Endothelial cell of umbilical vein (primary cell): ENCODE data around the gene ATP5PD. TPM values are rescaled to one million over a fixed set of nuclear protein-coding genes. Genes with fewer than 3 reads are reported as not detected.

Experiments used
- BruUV-seq: library from RNA; stranded (reverse); fragments of 400-500 nt; replicated peaks from 2 replicates; lab custom pipeline; 2021; lab: Mats Ljungman, UMichigan
- CTCF ChIA-PET: fragments of 300-600, 350-600 bp; sonication (Branson Sonifier 250); formaldehyde crosslinking; loops from one replicate; lab custom pipeline; 2021; ENCODE audit warnings: antibody characterized with exemption, inconsistent platforms; lab: Charles Lee
- POLR2A ChIA-PET: fragments of 300-600, 350-600 bp; sonication (Branson Sonifier 250); formaldehyde crosslinking; loops from one replicate; lab custom pipeline; 2021; ENCODE audit warnings: antibody characterized with exemption, inconsistent platforms; lab: Charles Lee
- DNase-seq: peaks from one replicate; pipeline ENCODE4 v3.0.0-alpha.2; 2011; ENCODE audit warnings: low read depth, low spot score
- FAIRE-seq: peaks from 2 replicates; lab custom pipeline; 2011; peaks lifted over from hg19 to GRCh38; lab: Jason Lieb, UNC
- H2AFZ ChIP-seq: 2 replicates; pipeline ENCODE4 v1.6.0; 2012; ENCODE audit warnings: low read depth, low read length, control low read depth, inconsistent platforms
- H3K27ac ChIP-seq: 2 replicates; pipeline ENCODE4 v1.5.1; 2011; ENCODE audit warnings: low read depth, mild to moderate bottlenecking, control low read depth, low read length, moderate library complexity; ENCODE audit not compliant: insufficient read depth
- H3K27me3 ChIP-seq, 2 experiments: 2 replicates each; pipeline versions ENCODE4 v1.6.0 to v1.6.1; 2011; ENCODE audit warnings: low read length in 2 of 2, mixed read lengths in 1 of 2; ENCODE audit not compliant: control insufficient read depth in 2 of 2, insufficient read depth in 2 of 2
- H3K36me3 ChIP-seq, 2 experiments: 2 replicates in 1 of 2; 3 replicates in 1 of 2; pipeline ENCODE4 v1.5.1; 2011; ENCODE audit warnings: low read length in 2 of 2, mild to moderate bottlenecking in 1 of 2, moderate library complexity in 1 of 2; ENCODE audit not compliant: control insufficient read depth in 2 of 2, insufficient read depth in 2 of 2; ENCODE audit errors: extremely low read depth in 1 of 2
- H3K4me1 ChIP-seq: 3 replicates; pipeline ENCODE4 v1.5.1; 2011; ENCODE audit warnings: mild to moderate bottlenecking, low read length; ENCODE audit not compliant: control insufficient read depth, insufficient read depth; ENCODE audit errors: extremely low read depth
- H3K4me2 ChIP-seq: 2 replicates; pipeline ENCODE4 v1.6.1; 2011; ENCODE audit warnings: low read length, control low read depth, mixed read lengths; ENCODE audit not compliant: insufficient read depth
- H3K4me3 ChIP-seq, 3 experiments: fragments of 200-600 bp in 1 of 3; sonication (generic), shearing (Covaris generic) in 1 of 3; replicated peaks in 1 of 3; 2 replicates each; pipeline ENCODE4 v1.5.1; 2011 to 2016; ENCODE audit warnings: control low read depth in 3 of 3, low read length in 3 of 3, mild to moderate bottlenecking in 2 of 3, inconsistent platforms in 1 of 3, low read depth in 1 of 3, moderate library complexity in 1 of 3; ENCODE audit not compliant: insufficient read depth in 1 of 3
- H3K79me2 ChIP-seq: 2 replicates; pipeline ENCODE4 v1.6.0; 2012; ENCODE audit warnings: low read length, inconsistent platforms; ENCODE audit not compliant: control insufficient read depth, insufficient read depth
- H3K9ac ChIP-seq: replicated peaks from 2 replicates; pipeline ENCODE3; 2011; ENCODE audit warnings: low read length, control low read depth; ENCODE audit not compliant: insufficient read depth; ENCODE audit errors: extremely low read depth
- H3K9me1 ChIP-seq: replicated peaks from 3 replicates; pipeline ENCODE4 v1.6.0; 2011; ENCODE audit warnings: mild to moderate bottlenecking, low read length; ENCODE audit not compliant: control insufficient read depth, insufficient read depth; ENCODE audit errors: extremely low read depth
- H3K9me3 ChIP-seq: replicated peaks from 2 replicates; pipeline ENCODE4 v1.5.1; 2012; ENCODE audit warnings: low read length, inconsistent platforms; ENCODE audit not compliant: control insufficient read depth, insufficient read depth
- H4K20me1 ChIP-seq: replicated peaks from 2 replicates; pipeline ENCODE3; 2011; ENCODE audit warnings: mild to moderate bottlenecking, low read length; ENCODE audit not compliant: control insufficient read depth, insufficient read depth; ENCODE audit errors: extremely low read depth
- CTCF ChIP-seq, 2 donors: IDR thresholded peaks; 1 replicate in 1 of 2; 2 replicates in 1 of 2; pipeline ENCODE4 v1.5.1; 2011; ENCODE audit warnings: low read length in 2 of 2, mild to moderate bottlenecking in 2 of 2, moderate library complexity in 2 of 2, control low read depth in 1 of 2, inconsistent platforms in 1 of 2, low read depth in 1 of 2; ENCODE audit not compliant: insufficient read depth in 1 of 2; ENCODE audit errors: extremely low read depth in 1 of 2
- EZH2 ChIP-seq: IDR thresholded peaks from 2 replicates; pipeline ENCODE4 v1.6.1; 2012; ENCODE audit warnings: borderline replicate concordance, low read depth, mild to moderate bottlenecking, moderate library complexity, low read length, inconsistent platforms; ENCODE audit not compliant: severe bottlenecking
- FOS ChIP-seq: IDR thresholded peaks from 2 replicates; pipeline ENCODE4 v1.6.1; 2011; ENCODE audit warnings: mild to moderate bottlenecking, low read length, moderate library complexity, borderline replicate concordance; ENCODE audit not compliant: insufficient read depth
- GATA2 ChIP-seq: IDR thresholded peaks from 2 replicates; pipeline ENCODE4 v1.7.0; 2011; ENCODE audit warnings: low read depth, mild to moderate bottlenecking, moderate library complexity, mixed read lengths, low read length; ENCODE audit not compliant: insufficient read length, insufficient read depth
- JUN ChIP-seq: IDR thresholded peaks from 2 replicates; pipeline ENCODE4 v1.6.1; 2011; ENCODE audit warnings: borderline replicate concordance, low read depth; ENCODE audit not compliant: insufficient read length, insufficient read depth
- MAX ChIP-seq: IDR thresholded peaks from 2 replicates; pipeline ENCODE4 v1.6.1; 2011; ENCODE audit not compliant: insufficient read depth, insufficient read length
- MYC ChIP-seq: IDR thresholded peaks from one replicate; pipeline ENCODE4 v1.6.1; 2011; ENCODE audit warnings: mild to moderate bottlenecking, low read depth, low read length
- POLR2A ChIP-seq: IDR thresholded peaks from 2 replicates; pipeline ENCODE4 v1.6.1; 2012; ENCODE audit warnings: low read depth, mild to moderate bottlenecking, control low read depth, low read length
- POLR2AphosphoS5 ChIP-seq: IDR thresholded peaks from 2 replicates; pipeline ENCODE4 v1.6.1; 2012; ENCODE audit warnings: low read depth, mild to moderate bottlenecking, control low read depth, low read length, moderate library complexity; ENCODE audit not compliant: insufficient read depth
- dilution Hi-C: fragments of 300-500 bp; cut with MboI; formaldehyde crosslinking; loops from one replicate; pipeline ENCODE4 v1.15.0; 2019; ENCODE audit warnings: low sequenced_read_pairs; ENCODE audit not compliant: extremely low pct_ligation_motif_present
- intact Hi-C: fragments of 100-400 bp; cut with micrococcal nuclease; formaldehyde crosslinking; loops from one replicate; pipeline ENCODE4 v1.10.0; 2022
- polyA plus RNA-seq, 4 experiments: library from polyadenylated mRNA; depleted of rRNA in 3 of 4; stranded (reverse) in 3 of 4; unstranded in 1 of 4; fragments of >200 nt; gene quantifications; 2 replicates each; pipeline versions ENCODE4 v1.2.1 to v1.2.3, GENCODE V29; 2011 to 2012; ENCODE audit warnings: missing spikeins in 1 of 4
- total RNA-seq: library from RNA; stranded (reverse); gene quantifications from 2 replicates; pipeline ENCODE4 v1.2.3, GENCODE V29; 2021

Gene ATP5PD
- total and polyA plus RNA-seq, 2 donors (not counting 3 experiments of a cell fraction or from before 2014, with no cell fraction given) = 182 to 200 TPM

- H3K9me1 ChIP-seq = no peaks in the 10 kb centered on the region
- H2AFZ ChIP-seq = no peak overlapping the region
- CTCF ChIA-PET = interaction anchor here (1.7 kb wide), 1 partner anchor 92 kb away, joined by 3 read pairs; the partner anchor contains the start of gene NT5C
- DNase-seq = no peak
- H3K4me2 ChIP-seq = no peak overlapping the region
- no peaks in the 10 kb centered on the region for H3K79me2 ChIP-seq
- H3K27ac ChIP-seq = no peak overlapping the region
- dilution Hi-C loops (no loop called here), intact Hi-C loops (no loop called here)
- no peaks in the 10 kb centered on the region for H3K9me3 ChIP-seq
- peaks cover 10% of the 10 kb centered on the region for H3K4me1 ChIP-seq
- H3K4me3 ChIP-seq = no peak overlapping the region
- TF ChIP-seq CTCF (IDR thresholded peaks at IDR 0.05; ENCODE audit: extremely low read depth in 1 of 2, insufficient read depth in 1 of 2, low read depth in 1 of 2, low read length in 2 of 2) = no peak
- TF ChIP-seq MAX = no peak
- no peak for TF ChIP-seq POLR2A
- no peak for TF ChIP-seq MYC
- no peak for TF ChIP-seq EZH2
- no peak for TF ChIP-seq GATA2
- no peak for TF ChIP-seq FOS
- TF ChIP-seq POLR2AphosphoS5 = no peak
- no peak for TF ChIP-seq JUN
- H4K20me1 ChIP-seq = no peaks in the 10 kb centered on the region
- no peak for FAIRE-seq
- peaks cover 0 to 9% of the 10 kb centered on the region in 2 experiments for H3K36me3 ChIP-seq
- no peak overlapping the region for H3K9ac ChIP-seq
- BruUV-seq = no TSS peak
- H3K27me3 ChIP-seq = no peaks in the 10 kb centered on the region
- POLR2A ChIA-PET = no interaction called here
Measured at GRCh38 chr17:75039238-75039637, 7.5 kb downstream of the ATP5PD start.
